Neural cell (in vitro differentiated cells): Measurements from ENCODE around the gene ACSL6. TPM values are rescaled to one million over a fixed set of nuclear protein-coding genes. Genes with fewer than 3 reads are reported as not detected.

Experiments
- H2AFZ ChIP-seq: fragments of 200-600, 300-800 bp; sonication (generic), shearing (Covaris generic); 2 replicates; pipeline ENCODE4 v1.6.0; 2014; ENCODE audit warnings: low read depth, mild to moderate bottlenecking, antibody characterized with exemption, low read length, moderate library complexity
- H3F3A ChIP-seq: fragments of 200-600 bp; shearing (Covaris generic); 2 replicates; pipeline ENCODE4 v1.6.1; 2016; ENCODE audit warnings: mild to moderate bottlenecking, moderate library complexity, mixed read lengths, antibody characterized with exemption, low read length; ENCODE audit not compliant: insufficient read depth, poor library complexity, severe bottlenecking
- H3K27ac ChIP-seq: fragments of 200-600, 300-800 bp; sonication (generic), shearing (Covaris generic); 2 replicates; pipeline ENCODE4 v1.5.1; 2014; ENCODE audit warnings: mild to moderate bottlenecking, low read length, moderate library complexity
- H3K27me3 ChIP-seq: fragments of 300-800, 200-600 bp; sonication (generic), shearing (Covaris generic); 2 replicates; pipeline ENCODE4 v1.6.0; 2014; ENCODE audit warnings: mild to moderate bottlenecking, low read depth, low read length, moderate library complexity; ENCODE audit not compliant: insufficient read depth
- H3K36me3 ChIP-seq: fragments of 300-800, 200-600 bp; sonication (generic), shearing (Covaris generic); 2 replicates; pipeline ENCODE4 v1.5.1; 2014; ENCODE audit warnings: mild to moderate bottlenecking, antibody characterized with exemption, low read length, moderate library complexity; ENCODE audit not compliant: insufficient read depth
- H3K4me2 ChIP-seq: fragments of 300-800, 200-600 bp; sonication (generic), shearing (Covaris generic); 2 replicates; pipeline ENCODE4 v1.6.0; 2014; ENCODE audit warnings: mild to moderate bottlenecking, low read length
- H3K4me3 ChIP-seq: fragments of 300-800, 200-600 bp; sonication (generic), shearing (Covaris generic); 2 replicates; pipeline ENCODE4 v1.5.1; 2014; ENCODE audit warnings: mild to moderate bottlenecking, low read length, moderate library complexity
- H3K79me2 ChIP-seq: fragments of 200-600 bp; shearing (Covaris generic); replicated peaks from 2 replicates; pipeline ENCODE4 v1.6.0; 2014; ENCODE audit warnings: mild to moderate bottlenecking, low read length, moderate library complexity; ENCODE audit not compliant: insufficient read depth
- H3K9ac ChIP-seq: fragments of 300-800, 200-600 bp; sonication (generic), shearing (Covaris generic); 2 replicates; pipeline ENCODE4 v1.6.1; 2016; ENCODE audit warnings: mild to moderate bottlenecking, low read length, mixed read lengths
- H3K9me2 ChIP-seq: fragments of 200-600 bp; shearing (Covaris generic); 2 replicates; pipeline ENCODE4 v1.6.1; 2016; ENCODE audit warnings: mild to moderate bottlenecking, low read length, mixed read lengths; ENCODE audit not compliant: insufficient read depth
- H3K9me3 ChIP-seq: fragments of 200-600, 300-800 bp; sonication (generic), shearing (Covaris generic); 2 replicates; pipeline ENCODE4 v1.6.1; 2016; ENCODE audit warnings: mild to moderate bottlenecking, mixed run types, low read length, moderate library complexity, mixed read lengths
- H4K20me1 ChIP-seq: fragments of 200-600 bp; shearing (Covaris generic); 2 replicates; pipeline ENCODE4 v1.6.1; 2016; ENCODE audit warnings: mild to moderate bottlenecking, mixed run types; ENCODE audit not compliant: insufficient read depth
- CTCF ChIP-seq: fragments of 450-650 bp; IDR thresholded peaks from 2 replicates; pipeline ENCODE4 v1.5.1; 2014; ENCODE audit warnings: antibody characterized with exemption, mild to moderate bottlenecking, moderate library complexity; ENCODE audit not compliant: poor library complexity, severe bottlenecking
- EP300 ChIP-seq: fragments of 450-650 bp; conservative IDR thresholded peaks from 2 replicates; pipeline ENCODE4 v1.6.1; 2014; ENCODE audit warnings: antibody characterized with exemption, mild to moderate bottlenecking, moderate library complexity; ENCODE audit not compliant: poor library complexity, severe bottlenecking
- EZH2 ChIP-seq: fragments of 200-600, 300-800 bp; shearing (Covaris generic), sonication (generic); IDR thresholded peaks from 2 replicates; pipeline ENCODE4 v1.6.1; 2014; ENCODE audit warnings: antibody characterized with exemption, low read length, borderline replicate concordance, mild to moderate bottlenecking; ENCODE audit not compliant: insufficient read depth, poor library complexity, severe bottlenecking
- MXI1 ChIP-seq: fragments of 450-650 bp; conservative IDR thresholded peaks from 2 replicates; pipeline ENCODE4 v1.6.1; 2014; ENCODE audit warnings: antibody characterized with exemption, mild to moderate bottlenecking; ENCODE audit not compliant: poor library complexity, severe bottlenecking
- POLR2AphosphoS5 ChIP-seq: IDR thresholded peaks from 2 replicates; pipeline ENCODE4 v1.6.1; 2012
- RAD21 ChIP-seq: fragments of 450-650 bp; conservative IDR thresholded peaks from 2 replicates; pipeline ENCODE4 v1.6.1; 2014; ENCODE audit warnings: antibody characterized with exemption, mild to moderate bottlenecking, moderate library complexity
- REST ChIP-seq: IDR thresholded peaks from 2 replicates; pipeline ENCODE4 v1.6.1; 2012; ENCODE audit warnings: borderline replicate concordance
- SMC3 ChIP-seq: fragments of 450-650 bp; conservative IDR thresholded peaks from 2 replicates; pipeline ENCODE4 v1.6.1; 2014; ENCODE audit warnings: antibody characterized with exemption, mild to moderate bottlenecking, moderate library complexity; ENCODE audit not compliant: poor library complexity
- TAF1 ChIP-seq: IDR thresholded peaks from 2 replicates; pipeline ENCODE4 v1.6.1; 2012; ENCODE audit warnings: low read depth
- polyA plus RNA-seq: library from polyadenylated mRNA; depleted of rRNA; stranded (reverse); fragments of >200 nt; gene quantifications from 2 replicates; pipeline ENCODE4 v1.2.3, GENCODE V29; 2014

The ACSL6 gene
- polyA plus RNA-seq, 1 donor from 2014 or later = 30.5 TPM

DNA sequence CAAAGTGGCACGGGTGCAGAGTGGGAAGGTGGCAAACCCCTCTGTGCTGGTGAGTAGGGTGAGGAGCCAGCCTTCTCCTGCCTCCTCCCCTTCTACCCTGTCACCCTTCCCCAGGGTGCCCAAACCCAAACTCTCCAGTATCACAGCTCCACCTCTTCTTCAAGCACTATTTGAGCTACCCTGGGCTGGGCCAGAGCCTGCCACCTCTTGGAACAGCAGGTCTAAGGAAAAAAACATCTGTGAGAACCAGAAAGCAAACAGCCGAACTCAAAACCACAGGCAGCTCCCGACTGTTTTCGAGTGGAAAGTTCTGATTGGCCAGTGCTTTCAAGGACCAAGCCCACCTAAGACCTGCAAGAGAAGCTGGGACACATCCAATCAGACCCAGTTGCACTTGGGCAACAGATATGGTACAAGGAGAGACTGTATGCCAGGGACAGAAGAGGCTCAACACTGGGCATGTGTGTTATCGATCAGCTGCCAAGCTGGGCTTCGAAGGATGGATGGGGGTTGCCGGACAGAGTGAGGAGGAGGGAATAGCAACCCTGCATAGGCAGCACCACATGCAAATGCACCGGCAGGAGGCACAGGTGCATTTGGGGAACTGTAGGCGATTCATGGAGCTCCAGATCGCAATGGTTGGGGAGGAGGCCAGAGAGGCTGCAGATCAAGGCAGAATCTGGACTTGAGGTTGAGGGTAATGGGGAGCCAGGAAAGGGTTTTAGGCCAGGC is 19.7 kb downstream of the ACSL6 start:
- no peaks in the 10 kb centered on the region for H3K9me3 ChIP-seq
- H3K27ac ChIP-seq = no peak overlapping the region
- H3K79me2 ChIP-seq = no peaks in the 10 kb centered on the region
- no peak overlapping the region for H3K9ac ChIP-seq
- H3K4me2 ChIP-seq = no peak overlapping the region
- H3K4me3 ChIP-seq = no peak overlapping the region
- no peak overlapping the region for H2AFZ ChIP-seq
- H4K20me1 ChIP-seq = no peaks in the 10 kb centered on the region
- H3K27me3 ChIP-seq = no peaks in the 10 kb centered on the region
- TF ChIP-seq POLR2AphosphoS5 (no peak), CTCF (no peak), EP300 (no peak), TAF1 (no peak), REST (no peak), EZH2 (no peak)
- no peaks in the 10 kb centered on the region for H3F3A ChIP-seq
- no peaks in the 10 kb centered on the region for H3K9me2 ChIP-seq
- H3K36me3 ChIP-seq = no peaks in the 10 kb centered on the region

GRCh38 chr5:131990716-131991115 is 20.7 kb downstream of the ACSL6 start:
- Histone ChIP-seq H2AFZ (no peak overlapping the region), H3K27me3 (no peaks in the 10 kb centered on the region), H3K36me3 (no peaks in the 10 kb centered on the region)

More at GRCh38 chr5:131990716-131991115, 20.7 kb downstream of the ACSL6 start:
- H3K79me2 ChIP-seq = no peaks in the 10 kb centered on the region
- H3F3A ChIP-seq = no peaks in the 10 kb centered on the region
- no peak overlapping the region for H3K4me3 ChIP-seq
- no peak for TF ChIP-seq CTCF
- TF ChIP-seq EP300 = no peak
- no peak for TF ChIP-seq POLR2AphosphoS5
- TF ChIP-seq TAF1 = no peak
- no peak for TF ChIP-seq EZH2
- no peak for TF ChIP-seq RAD21
- TF ChIP-seq MXI1 = no peak
- TF ChIP-seq SMC3 = no peak
- no peak for TF ChIP-seq REST
- H3K9me2 ChIP-seq = no peaks in the 10 kb centered on the region
- no peak overlapping the region for H3K9ac ChIP-seq
- no peak overlapping the region for H3K27ac ChIP-seq
- H3K9me3 ChIP-seq = no peaks in the 10 kb centered on the region
- no peaks in the 10 kb centered on the region for H4K20me1 ChIP-seq
- H3K4me2 ChIP-seq = no peak overlapping the region
